NCI-H187 treated with DMSO at 0.1 percent for 48 hours (cell line): ENCODE measurements around the gene HUNK.

Experiments
- DNase-seq: peaks from one replicate; lab custom pipeline; 2025; lab: John Stamatoyannopoulos, UW

HUNK gene

GRCh38 chr21:31957631-31958030, 84.8 kb downstream of the HUNK start:
- no peak for DNase-seq

GRCh38 chr21:31959881-31960280, 87.1 kb downstream of the HUNK start:
- DNase-seq, result no peak

DNA sequence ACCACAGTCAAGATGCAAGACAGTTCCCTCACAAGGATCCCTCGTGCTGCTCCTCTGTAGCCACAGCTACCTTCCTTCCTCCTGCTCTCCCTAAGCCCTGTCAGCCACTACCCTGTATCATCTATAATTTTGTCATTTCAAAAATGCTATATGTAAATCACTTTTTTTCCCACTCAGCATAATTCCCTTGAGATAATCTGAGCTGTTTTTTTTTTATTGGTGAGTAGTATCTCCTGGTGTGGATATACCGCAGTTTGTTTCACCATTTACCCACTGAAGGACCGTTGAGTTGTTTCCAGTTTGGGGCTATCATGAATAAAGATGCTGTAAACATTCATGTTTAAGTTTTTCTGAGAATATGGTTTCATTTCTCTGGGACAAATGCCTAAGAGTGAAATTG, 88.2 kb downstream of the HUNK start:
- DNase-seq, result no peak

- no peak for DNase-seq
Observed at GRCh38 chr21:31961704-31962103, 88.9 kb downstream of the HUNK start.

DNA sequence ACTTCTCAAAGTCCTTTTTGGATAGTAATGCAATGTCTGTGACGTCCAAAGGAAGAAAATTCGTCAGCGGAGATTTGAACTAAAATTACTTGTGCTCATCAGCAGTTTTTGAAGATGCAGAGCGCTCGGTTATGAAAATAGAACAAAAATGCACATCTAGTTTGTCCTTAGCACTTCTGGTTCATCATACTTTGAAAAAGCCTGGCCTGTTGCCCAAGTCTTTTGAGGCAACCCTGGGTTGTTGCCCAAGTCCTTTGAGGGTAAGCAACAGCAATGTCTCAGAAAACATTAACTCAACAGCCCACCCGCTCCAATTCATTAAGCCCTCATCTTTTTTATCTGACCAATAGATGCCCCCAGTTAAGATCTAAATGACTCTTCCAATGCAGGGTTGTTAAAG, 91.9 kb downstream of the HUNK start:
- DNase-seq, result no peak

DNA sequence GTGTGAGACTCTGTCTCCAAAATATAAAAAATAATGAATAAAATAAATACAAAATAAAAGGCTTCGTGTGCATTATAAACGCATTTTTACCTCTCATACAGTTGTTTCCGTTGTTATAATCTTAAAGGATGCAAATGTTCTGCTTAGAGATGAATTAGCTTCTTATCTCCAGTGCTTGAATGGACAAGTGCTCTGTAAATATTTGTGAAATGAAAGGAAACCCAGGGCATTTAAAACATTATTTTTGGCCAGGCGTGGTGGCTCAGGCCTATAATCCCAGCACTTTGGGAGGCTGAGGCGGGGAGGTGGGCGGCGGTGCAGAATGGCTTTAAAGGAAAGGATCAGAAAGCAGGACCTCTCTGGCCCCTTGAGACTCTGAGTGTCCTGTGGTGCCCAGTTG, 94.5 kb downstream of the HUNK start:
- no peak for DNase-seq

DNA sequence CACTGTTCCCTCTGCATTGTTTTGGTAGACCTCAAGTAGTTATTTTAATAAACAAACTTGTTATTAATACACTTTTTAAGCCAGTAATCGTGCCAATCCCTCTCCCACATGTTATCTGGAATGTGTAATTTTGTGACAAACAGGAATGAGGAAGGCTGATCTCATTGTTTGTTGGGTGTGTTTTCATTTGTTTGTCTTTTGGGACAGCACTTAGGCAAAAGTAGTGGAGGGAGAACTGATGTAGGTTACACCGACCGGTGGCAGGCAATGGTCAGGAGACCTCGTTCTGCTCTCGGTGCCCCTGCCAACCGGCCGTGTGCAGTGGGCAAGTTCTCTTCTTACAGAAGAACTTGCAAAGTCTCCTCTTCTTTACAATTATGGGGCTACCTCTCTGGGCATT, 99.8 kb downstream of the HUNK start:
- no peak for DNase-seq

DNA sequence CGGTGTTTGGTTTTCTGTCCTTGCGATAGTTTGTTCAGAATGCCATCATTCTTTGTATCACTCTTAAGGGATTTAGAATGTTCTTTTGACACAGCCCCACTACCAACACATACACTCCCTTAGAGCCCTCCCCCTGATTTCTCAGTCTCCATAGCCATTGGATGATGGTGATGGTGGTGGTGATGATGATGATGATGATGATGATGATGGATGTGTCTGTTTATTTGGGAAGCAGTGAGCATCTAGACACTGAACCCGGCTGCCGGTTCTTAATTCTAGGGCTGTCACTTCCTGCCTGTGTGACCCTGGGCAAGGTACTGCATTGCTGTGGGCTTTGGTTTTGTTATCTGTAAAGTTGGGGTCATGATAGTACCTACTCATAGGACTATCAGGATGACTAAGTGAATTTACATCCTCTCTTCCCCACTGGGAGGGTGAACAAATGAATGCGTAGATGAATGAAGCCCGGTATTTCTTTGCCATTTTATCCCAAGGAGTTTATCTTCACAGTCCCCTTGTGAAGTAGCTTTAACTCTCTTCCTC, 100.7 kb downstream of the HUNK start:
- DNase-seq, result no peak

DNA sequence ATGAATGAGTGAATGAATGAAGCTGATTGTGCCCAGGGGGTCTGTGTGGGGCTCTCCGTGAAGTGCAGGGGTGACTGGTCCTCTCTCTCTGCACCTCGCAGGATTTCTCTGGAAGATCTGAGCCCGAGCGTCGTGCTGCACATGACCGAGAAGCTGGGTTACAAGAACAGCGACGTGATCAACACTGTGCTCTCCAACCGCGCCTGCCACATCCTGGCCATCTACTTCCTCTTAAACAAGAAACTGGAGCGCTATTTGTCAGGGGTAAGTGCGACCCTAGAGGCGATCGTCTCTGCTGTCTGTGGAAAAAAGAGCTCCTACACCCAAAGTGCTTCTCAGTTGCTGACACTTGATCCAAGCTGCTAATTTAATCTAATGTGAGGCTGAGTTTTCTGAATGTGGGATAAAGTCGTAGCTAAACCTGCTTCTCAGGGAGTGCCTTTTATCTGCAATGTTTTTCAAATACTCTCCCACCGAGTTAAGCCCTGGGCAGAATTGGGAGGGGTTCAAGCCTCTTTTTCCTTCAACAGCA, 101.7 kb downstream of the HUNK start:
- no peak for DNase-seq

DNA sequence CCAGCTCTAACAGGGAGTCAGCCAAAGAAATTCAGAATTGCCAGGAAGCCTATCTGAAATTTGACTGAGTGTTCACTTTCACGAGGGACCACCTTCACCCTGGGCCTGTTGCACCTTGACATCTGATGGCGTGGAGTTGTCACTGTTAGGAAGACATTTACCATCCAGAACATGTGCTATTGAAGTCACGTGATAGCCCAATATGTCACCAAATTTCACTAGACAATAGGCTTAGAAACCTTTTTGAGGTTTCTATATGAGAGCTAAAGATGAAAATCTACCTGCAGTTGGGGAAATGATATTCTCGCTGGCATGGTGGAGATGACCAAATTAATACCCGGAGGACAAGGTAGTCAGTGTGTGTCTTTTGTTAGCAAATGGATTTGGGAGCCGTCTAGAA, 102.7 kb downstream of the HUNK start:
- no peak for DNase-seq

GRCh38 chr21:31977816-31978215, 105.0 kb downstream of the HUNK start:
- DNase-seq, result no peak

DNA sequence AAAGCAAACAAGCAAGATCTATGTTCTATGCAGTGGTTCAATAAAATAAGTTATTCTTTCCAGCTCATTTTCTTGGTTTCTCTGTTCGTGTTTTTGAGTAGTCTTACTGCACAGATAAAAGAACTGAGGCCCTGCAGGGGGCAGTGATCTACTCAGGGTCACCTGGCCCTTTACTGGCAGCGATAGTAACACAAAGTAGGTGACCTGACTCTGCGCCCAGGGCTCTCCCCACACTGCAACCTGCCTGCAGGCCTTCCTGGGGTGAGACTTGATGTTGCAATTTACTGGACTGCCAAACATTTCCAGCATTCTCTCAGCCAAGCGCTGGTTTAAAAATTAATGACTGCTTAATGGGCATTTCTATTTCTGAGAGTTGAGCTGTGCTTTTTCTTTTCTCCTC, 110.3 kb downstream of the HUNK start:
- no peak for DNase-seq

DNA sequence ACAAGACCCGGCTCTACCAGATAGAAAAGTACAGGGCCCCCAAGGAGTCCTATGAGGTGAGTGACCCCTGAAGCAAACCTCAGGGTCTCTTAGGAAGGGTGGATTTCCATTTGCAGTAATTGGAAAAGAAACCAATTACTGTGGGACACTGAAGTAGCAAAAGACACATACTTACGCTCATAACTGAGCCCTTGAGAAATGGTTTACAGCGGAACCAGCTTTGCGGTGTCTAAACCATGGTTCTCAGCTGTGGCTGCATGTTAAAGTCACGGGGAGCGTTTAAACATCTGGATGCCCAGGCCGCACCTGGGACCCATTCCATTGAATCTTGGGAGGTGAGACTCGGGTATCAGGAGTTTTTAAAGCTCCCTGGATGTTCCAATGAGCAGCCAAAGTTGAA, 110.7 kb downstream of the HUNK start:
- no peak for DNase-seq

- no peak for DNase-seq
Observed at GRCh38 chr21:31985398-31985797, 112.6 kb downstream of the HUNK start.

DNA sequence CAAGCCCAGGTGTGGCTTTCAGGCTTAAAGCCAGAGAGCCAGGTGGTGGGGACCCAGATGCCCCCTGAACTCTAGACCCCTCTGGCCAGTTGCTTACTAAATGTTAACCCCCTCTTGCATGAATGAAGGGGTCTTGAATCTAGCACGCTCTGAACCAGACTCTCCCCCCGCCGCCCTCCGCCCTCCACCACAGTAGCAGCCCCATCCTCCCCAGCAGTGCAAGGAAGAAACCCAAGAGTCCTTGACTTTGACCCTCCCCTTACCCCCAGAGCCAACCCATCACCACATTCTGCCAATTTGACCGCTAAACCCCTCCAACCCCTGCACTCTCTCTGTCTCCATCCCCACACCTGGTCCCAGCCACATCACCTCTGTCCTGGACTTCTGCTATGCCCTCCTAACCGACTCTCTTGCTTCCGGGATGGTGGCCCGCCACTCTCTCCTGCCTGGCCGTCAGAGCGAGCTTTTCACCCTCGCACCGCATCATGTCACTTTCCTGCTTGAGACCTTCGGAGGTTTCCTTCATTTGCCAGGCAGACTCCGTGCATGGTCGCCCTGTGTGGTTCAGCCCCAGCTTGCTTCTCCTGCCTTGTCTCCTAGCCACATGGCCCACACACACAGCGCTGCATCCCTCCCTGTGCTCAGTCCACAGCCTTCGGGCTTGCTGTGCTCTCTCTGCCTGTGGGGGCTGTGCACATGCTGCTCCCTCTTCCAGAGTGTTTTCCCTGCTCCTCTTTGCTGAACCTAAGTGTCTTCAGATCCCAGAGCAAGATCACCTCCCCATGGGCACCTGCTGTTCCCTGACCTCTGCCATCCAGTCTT, 113.4 kb downstream of the HUNK start:
- no peak for DNase-seq

DNA sequence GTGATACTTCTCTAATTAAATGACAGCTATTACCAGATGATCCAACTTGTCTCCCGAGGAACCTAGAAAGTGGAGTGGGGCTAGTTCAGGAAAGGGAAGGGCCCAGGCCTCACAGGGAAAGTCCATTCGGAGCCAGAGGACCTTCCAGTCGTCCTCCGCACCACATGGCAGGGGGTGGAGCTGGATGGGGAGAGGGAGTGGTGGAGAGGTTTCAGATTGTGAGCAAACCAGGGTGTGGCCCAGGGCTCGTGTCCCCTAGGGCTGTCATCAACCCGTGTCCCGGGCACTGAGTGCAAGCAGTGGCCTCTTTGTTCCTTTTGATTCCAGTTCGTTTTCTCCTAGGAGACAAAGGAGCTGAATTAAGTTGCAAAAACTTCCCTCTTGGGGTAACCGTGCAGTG, 114.9 kb downstream of the HUNK start:
- DNase-seq, result no peak

- no peak for DNase-seq
Observed at GRCh38 chr21:31988492-31989290, 115.9 kb downstream of the HUNK start.

GRCh38 chr21:31991356-31992331, 118.8 kb downstream of the HUNK start:
- DNase-seq, result no peak

DNA sequence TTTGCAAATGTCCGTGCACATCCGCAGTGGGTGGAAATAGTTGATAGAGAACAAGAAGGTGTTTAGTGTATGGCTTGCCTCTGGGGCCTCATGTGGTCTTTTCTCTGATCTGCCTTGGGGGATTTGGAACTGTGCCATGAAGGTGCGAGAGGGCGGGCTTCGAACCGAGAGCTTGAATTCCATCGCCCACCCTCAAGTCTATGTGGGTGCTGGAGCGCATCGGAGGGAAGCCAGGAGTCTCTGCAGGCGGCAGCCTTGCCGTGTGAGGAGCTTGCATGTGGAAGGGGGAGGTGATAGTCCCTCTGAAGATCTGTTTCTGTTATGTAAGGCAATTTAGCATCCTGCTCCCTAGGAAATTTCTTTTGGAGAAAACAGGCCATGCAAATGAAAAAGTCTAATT, 119.6 kb downstream of the HUNK start:
- no peak for DNase-seq

DNA sequence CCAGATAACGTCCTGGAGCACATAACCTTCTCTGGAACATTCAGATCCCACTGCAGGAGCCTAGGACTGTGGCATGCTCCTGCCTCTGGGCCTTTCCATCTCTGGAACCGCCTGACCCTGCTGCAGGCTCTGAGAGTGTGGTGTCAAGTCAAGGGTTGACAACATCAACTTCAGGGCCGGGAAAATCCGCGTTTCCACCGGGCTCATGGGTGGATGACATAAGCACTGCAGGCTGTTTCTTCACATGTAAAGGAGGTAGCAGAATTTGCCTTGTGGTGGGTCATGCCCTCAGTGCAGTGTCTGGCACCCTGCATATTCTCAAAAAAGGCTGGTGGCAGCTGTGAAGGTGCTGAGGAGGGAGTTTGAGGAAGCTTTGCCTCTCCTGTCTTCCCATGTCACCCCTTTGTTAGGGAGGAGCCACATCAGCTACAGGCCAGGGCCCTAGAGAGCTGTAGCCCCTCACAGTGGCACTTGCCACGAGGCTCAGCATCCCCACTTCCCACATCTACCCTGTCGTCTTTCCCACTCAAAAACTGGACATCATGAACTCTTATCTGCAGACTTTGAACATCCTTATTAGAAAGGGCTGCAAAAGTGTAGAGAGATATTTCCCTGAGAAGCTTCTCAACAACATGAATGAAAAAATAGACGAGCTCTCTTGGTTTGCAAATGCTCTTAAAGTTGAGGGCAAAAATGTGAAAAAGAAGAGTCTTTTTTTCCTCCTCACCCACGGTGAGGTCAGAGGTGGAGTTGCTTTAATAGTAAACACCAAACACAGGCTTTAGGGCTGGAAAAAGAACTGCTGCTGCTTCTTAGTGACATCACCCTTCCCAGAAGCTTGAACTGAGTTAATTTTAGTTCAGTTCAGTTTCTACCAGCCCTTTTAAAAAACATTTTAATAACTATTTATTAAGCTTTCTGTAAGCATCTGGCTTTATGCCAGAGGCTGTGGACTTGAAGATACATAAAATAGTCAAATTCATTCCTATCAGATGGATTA, 121.3 kb downstream of the HUNK start:
- no peak for DNase-seq
